IPS-15b (cell line): ENCODE results near the gene VPS8.

Experiments used
- H3K27me3 ChIP-seq: one replicate; pipeline ENCODE4 v1.6.1; 2013; ENCODE audit warnings: low read length; ENCODE audit not compliant: control insufficient read depth, insufficient read depth
- H3K36me3 ChIP-seq: one replicate; pipeline ENCODE4 v1.6.1; 2013; ENCODE audit warnings: low read length; ENCODE audit not compliant: control insufficient read depth, insufficient read depth
- H3K4me1 ChIP-seq: one replicate; pipeline ENCODE4 v1.6.1; 2013; ENCODE audit warnings: mild to moderate bottlenecking, low read length; ENCODE audit not compliant: control insufficient read depth, insufficient read depth
- H3K4me3 ChIP-seq: one replicate; pipeline ENCODE4 v1.5.1; 2013; ENCODE audit warnings: low read depth, low read length
- H3K9ac ChIP-seq: one replicate; pipeline ENCODE4 v1.6.1; 2013; ENCODE audit warnings: low read depth, mild to moderate bottlenecking, low read length
- H3K9me3 ChIP-seq: one replicate; pipeline ENCODE4 v1.6.1; 2013; ENCODE audit warnings: mild to moderate bottlenecking, low read length; ENCODE audit not compliant: control insufficient read depth, insufficient read depth

The VPS8 gene

GRCh38 chr3:184846496-184846895 lies 34.5 kb downstream of the VPS8 start:
- H3K4me3 ChIP-seq, result no peak overlapping the region
- H3K36me3 ChIP-seq, result no peaks in the 10 kb centered on the region
- no peaks in the 10 kb centered on the region for H3K4me1 ChIP-seq
- no peaks in the 10 kb centered on the region for H3K27me3 ChIP-seq
- no peaks in the 10 kb centered on the region for H3K9me3 ChIP-seq
- H3K9ac ChIP-seq, result no peak overlapping the region

GRCh38 chr3:184848934-184849333 lies 37.0 kb downstream of the VPS8 start:
- no peaks in the 10 kb centered on the region for H3K4me1 ChIP-seq
- H3K9me3 ChIP-seq, result no peaks in the 10 kb centered on the region
- no peaks in the 10 kb centered on the region for H3K36me3 ChIP-seq
- H3K27me3 ChIP-seq, result no peaks in the 10 kb centered on the region
- H3K4me3 ChIP-seq, result no peak overlapping the region
- no peak overlapping the region for H3K9ac ChIP-seq

- no peaks in the 10 kb centered on the region for H3K4me1 ChIP-seq
- H3K9me3 ChIP-seq, result no peaks in the 10 kb centered on the region
Observed at GRCh38 chr3:184850201-184850600, 38.2 kb downstream of the VPS8 start.

DNA sequence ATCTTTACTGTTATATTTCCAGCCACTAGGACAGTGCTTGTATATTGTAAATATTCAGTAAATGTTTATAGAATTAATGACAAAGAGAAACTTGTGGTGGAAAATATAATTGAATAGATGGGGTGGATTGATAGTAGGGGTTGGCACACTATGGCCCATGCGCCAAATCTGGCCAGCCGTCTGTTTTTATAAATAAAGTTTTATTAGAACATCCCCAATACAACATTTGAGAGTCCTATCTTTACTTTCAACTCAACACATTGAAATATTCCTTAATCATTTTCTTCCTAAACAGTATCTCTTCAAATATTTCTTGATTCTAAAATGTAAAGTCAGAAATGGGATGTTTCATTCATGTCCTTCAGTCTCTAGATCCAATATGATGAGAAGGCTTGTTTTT lies 45.1 kb downstream of the VPS8 start:
- H3K9me3 ChIP-seq, result no peaks in the 10 kb centered on the region
- H3K27me3 ChIP-seq, result no peaks in the 10 kb centered on the region
- no peak overlapping the region for H3K4me3 ChIP-seq
- no peaks in the 10 kb centered on the region for H3K36me3 ChIP-seq
- no peak overlapping the region for H3K9ac ChIP-seq
- no peaks in the 10 kb centered on the region for H3K4me1 ChIP-seq

More at GRCh38 chr3:184850201-184850600, 38.2 kb downstream of the VPS8 start:
- Histone ChIP-seq H3K27me3 (no peaks in the 10 kb centered on the region), H3K9ac (no peak overlapping the region), H3K4me3 (no peak overlapping the region), H3K36me3 (no peaks in the 10 kb centered on the region)

- no peak overlapping the region for H3K9ac ChIP-seq
- H3K4me1 ChIP-seq, result no peaks in the 10 kb centered on the region
- H3K9me3 ChIP-seq, result no peaks in the 10 kb centered on the region
- no peaks in the 10 kb centered on the region for H3K36me3 ChIP-seq
- no peak overlapping the region for H3K4me3 ChIP-seq
- H3K27me3 ChIP-seq, result no peaks in the 10 kb centered on the region
Observed at GRCh38 chr3:184864000-184864399, 52.0 kb downstream of the VPS8 start.

- no peaks in the 10 kb centered on the region for H3K9me3 ChIP-seq
- no peaks in the 10 kb centered on the region for H3K36me3 ChIP-seq
- H3K4me1 ChIP-seq, result no peaks in the 10 kb centered on the region
- H3K27me3 ChIP-seq, result no peaks in the 10 kb centered on the region
- no peak overlapping the region for H3K4me3 ChIP-seq
- no peak overlapping the region for H3K9ac ChIP-seq
Observed at GRCh38 chr3:184868477-184868876, 56.5 kb downstream of the VPS8 start.

DNA sequence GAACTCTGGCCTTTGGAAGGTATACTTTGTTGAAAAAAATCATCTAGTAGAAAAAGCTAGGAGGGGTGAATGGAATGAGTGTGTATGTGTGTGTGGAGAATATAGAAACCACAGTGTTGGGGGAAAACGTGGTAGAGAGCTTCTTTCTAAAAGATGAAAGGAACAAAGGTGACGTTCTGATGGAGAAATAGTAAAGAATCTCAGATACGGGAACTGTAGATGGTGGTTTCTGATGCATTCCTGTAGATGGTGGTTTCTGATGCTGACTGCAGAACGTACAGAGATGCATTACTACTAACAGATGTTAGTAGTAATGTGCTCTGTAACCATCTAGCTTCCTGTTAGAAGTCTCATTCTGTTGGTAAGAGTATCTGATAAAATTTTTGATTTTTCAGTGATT lies 60.2 kb downstream of the VPS8 start:
- Histone ChIP-seq H3K27me3 (no peaks in the 10 kb centered on the region), H3K4me1 (no peaks in the 10 kb centered on the region), H3K4me3 (no peak overlapping the region), H3K9ac (no peak overlapping the region), H3K9me3 (no peaks in the 10 kb centered on the region), H3K36me3 (no peaks in the 10 kb centered on the region)

DNA sequence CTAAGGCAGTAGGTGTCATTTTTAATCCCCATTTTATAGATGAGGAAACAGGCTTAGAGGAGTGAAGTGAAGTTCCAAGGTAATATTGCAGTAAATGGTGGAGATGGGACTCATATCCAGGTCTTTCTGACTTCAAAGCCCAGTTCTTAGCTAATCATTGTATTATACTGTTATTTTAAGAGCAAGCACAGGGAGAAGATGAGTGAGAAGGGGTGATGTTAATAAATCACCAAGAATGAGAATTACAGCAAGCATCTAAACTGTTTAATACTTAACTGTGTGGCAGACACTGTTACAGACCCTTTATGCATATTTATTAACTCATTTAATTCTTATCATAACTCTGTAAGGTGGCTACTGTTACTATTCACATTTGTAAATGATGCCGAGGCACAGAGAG lies 61.2 kb downstream of the VPS8 start:
- Histone ChIP-seq H3K9me3 (no peaks in the 10 kb centered on the region), H3K27me3 (no peaks in the 10 kb centered on the region), H3K9ac (no peak overlapping the region), H3K4me3 (no peak overlapping the region), H3K4me1 (no peaks in the 10 kb centered on the region), H3K36me3 (no peaks in the 10 kb centered on the region)

DNA sequence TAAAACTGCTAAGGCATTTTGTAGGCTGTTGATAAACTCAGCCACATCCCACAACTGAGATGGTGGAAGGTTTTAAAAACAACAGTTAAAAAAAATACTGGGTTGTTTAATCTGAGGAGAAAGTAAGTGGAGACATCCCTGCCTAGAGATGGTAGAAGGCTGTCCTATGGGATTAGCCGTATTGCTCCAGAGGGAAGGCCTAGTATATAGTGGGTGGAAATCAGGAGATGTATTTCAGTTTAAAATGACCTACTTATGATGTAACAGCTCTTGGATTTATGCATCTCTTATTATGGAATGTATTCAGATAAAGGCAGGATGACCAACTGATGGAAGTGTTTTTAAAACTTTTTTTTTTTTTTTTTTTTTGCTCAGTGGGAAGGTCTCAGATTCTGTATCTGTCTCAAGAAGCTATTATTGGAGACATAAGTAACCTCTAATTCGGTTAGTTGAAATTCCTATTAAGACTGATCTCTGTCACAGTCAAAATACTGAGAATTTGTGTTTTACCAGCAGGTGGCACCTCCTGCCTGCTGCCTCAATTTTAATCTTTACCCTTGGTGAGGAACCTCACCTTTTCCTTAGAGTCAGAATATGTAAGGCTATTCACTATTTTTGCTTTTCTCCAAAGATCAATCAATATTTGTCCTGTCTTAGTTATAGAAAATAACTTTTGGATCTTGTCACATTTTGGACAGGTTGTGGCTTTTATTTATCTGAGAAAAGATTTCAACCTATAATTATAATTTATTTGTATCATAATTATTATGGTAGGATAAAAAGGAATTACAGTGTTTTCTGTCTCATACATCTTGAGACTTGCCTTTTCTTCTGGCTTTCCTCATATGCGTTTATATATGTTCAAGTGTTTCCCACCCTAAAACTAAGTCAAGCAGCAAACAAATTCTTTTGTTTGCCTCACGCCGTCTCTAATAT lies 63.0 kb downstream of the VPS8 start:
- Histone ChIP-seq H3K9ac (no peak overlapping the region), H3K36me3 (no peaks in the 10 kb centered on the region), H3K27me3 (no peaks in the 10 kb centered on the region), H3K4me3 (no peak overlapping the region), H3K4me1 (no peaks in the 10 kb centered on the region), H3K9me3 (no peaks in the 10 kb centered on the region)

DNA sequence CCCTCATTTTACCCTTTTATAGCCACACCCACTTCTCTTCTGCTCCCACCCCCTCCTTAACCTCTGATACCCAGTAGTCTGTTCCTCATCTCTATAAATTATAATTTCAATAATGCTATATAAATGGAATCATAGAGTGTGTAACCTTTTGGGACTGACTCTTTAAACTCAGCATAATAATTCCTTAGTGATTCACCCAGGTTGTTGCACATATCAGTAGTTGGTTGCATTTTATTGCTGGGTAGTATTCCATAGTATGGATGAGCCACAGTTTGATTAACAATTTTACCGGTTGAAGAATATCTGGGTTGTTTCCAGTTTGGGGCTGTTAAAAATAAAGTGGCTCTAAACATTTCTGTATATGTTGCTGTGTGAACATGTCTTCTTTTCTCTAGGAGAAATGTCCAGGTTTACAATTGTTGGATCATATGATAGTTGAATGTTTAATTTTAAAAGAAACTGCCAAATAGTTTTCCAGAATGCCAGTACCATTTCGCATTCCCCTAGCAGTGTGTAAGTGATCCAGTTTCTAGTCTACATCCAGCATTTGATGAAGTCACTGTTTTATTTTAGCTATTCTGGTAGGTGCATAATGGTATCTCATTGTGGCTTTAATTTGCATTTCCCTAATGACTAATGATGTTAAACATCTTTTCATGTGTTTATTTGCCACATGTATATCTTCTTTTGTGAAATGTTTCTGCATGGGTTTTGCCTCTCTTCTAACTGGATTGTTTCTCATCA lies 68.5 kb downstream of the VPS8 start:
- no peak overlapping the region for H3K4me3 ChIP-seq
- no peaks in the 10 kb centered on the region for H3K4me1 ChIP-seq
- no peaks in the 10 kb centered on the region for H3K36me3 ChIP-seq
- H3K27me3 ChIP-seq, result no peaks in the 10 kb centered on the region
- H3K9me3 ChIP-seq, result no peaks in the 10 kb centered on the region
- H3K9ac ChIP-seq, result no peak overlapping the region

DNA sequence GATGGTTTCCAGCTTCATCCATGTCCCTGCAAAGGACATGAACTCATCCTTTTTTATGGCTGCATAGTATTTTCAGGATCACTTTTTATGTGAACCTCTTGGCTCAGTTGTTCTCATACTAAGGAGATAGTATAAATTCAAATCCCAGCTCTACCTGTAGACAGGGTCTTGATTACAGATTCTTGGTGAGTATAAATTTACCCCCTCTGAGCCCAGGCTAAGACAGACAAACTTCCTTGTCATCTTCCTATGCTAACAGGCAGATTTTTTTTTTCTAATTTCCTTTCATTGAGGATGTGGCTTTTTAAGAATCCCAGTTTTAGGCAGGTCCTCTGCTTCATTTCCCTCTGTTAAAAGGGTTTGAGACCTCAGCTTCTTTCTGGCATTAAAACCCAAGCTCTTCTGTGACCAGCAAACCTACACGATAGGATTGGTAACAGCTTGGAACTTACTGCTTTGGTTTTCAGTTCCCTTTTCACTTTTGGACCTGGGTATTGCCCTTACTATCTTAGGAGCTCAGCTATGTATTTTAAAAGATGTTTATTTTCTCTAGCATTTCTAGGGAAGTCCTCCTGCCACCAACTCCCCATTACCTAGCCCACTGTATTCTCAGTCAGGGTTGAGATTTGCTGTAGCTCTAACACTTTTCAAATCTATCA lies 72.5 kb downstream of the VPS8 start:
- H3K9me3 ChIP-seq, result no peaks in the 10 kb centered on the region
- H3K36me3 ChIP-seq, result no peaks in the 10 kb centered on the region
- H3K9ac ChIP-seq, result no peak overlapping the region
- no peaks in the 10 kb centered on the region for H3K4me1 ChIP-seq
- no peak overlapping the region for H3K4me3 ChIP-seq
- H3K27me3 ChIP-seq, result no peaks in the 10 kb centered on the region
